ENCODE results near the gene FLT4. TPM values are rescaled to one million over a fixed set of nuclear protein-coding genes. Genes with fewer than 3 reads are reported as not detected.
"Not testable (repeated sequence)": the region's sequence is repeated elsewhere in the genome, so short reads cannot be mapped to it uniquely, and the experiment has no call there.

Gene FLT4
- total RNA-seq, 1 experiment from 2014 or later: 0.44 TPM

DNA sequence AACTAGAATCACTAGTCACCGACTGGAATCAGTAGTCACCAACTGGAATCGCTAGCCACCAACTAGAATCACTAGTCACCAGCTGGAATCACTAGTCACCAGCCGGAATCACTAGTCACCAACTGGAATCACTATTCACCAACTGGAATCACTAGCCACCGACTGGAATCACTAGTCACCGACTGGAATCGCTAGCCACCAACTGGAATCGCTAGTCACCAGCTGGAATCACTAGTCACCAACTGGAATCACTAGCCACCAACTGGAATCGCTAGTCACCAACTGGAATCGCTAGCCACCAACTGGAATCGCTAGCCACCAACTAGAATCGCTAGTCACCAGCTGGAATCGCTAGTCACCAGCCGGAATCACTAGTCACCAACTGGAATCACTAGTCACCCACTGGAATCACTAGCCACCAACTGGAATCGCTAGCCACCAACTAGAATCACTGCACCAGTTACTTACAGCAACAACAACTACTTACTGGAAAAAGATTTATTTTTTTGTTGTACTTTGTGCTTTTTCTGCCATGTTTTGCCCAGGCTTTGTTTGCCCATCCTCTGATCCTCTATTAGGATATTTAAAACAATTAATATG is 25.7 kb upstream of the FLT4 start:
- TF ChIP-seq, protein P1, sequence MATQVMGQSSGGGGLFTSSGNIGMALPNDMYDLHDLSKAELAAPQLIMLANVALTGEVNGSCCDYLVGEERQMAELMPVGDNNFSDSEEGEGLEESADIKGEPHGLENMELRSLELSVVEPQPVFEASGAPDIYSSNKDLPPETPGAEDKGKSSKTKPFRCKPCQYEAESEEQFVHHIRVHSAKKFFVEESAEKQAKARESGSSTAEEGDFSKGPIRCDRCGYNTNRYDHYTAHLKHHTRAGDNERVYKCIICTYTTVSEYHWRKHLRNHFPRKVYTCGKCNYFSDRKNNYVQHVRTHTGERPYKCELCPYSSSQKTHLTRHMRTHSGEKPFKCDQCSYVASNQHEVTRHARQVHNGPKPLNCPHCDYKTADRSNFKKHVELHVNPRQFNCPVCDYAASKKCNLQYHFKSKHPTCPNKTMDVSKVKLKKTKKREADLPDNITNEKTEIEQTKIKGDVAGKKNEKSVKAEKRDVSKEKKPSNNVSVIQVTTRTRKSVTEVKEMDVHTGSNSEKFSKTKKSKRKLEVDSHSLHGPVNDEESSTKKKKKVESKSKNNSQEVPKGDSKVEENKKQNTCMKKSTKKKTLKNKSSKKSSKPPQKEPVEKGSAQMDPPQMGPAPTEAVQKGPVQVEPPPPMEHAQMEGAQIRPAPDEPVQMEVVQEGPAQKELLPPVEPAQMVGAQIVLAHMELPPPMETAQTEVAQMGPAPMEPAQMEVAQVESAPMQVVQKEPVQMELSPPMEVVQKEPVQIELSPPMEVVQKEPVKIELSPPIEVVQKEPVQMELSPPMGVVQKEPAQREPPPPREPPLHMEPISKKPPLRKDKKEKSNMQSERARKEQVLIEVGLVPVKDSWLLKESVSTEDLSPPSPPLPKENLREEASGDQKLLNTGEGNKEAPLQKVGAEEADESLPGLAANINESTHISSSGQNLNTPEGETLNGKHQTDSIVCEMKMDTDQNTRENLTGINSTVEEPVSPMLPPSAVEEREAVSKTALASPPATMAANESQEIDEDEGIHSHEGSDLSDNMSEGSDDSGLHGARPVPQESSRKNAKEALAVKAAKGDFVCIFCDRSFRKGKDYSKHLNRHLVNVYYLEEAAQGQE (IDR thresholded peaks at IDR 0.05; ENCODE audit: insufficient read depth in 1 of 2, low read depth in 2 of 2, low read length in 1 of 2): no peak
- TF ChIP-seq POLR2AphosphoS5 (IDR thresholded peaks at IDR 0.05; ENCODE audit: low read depth, low read length) (no peak), TCF7L2 (IDR thresholded peaks at IDR 0.05; ENCODE audit: low read depth, low read length) (no peak), SIN3A (IDR thresholded peaks at IDR 0.05; ENCODE audit: borderline replicate concordance, insufficient read depth, low read depth, low read length) (no peak)
- TF ChIP-seq, protein P2, sequence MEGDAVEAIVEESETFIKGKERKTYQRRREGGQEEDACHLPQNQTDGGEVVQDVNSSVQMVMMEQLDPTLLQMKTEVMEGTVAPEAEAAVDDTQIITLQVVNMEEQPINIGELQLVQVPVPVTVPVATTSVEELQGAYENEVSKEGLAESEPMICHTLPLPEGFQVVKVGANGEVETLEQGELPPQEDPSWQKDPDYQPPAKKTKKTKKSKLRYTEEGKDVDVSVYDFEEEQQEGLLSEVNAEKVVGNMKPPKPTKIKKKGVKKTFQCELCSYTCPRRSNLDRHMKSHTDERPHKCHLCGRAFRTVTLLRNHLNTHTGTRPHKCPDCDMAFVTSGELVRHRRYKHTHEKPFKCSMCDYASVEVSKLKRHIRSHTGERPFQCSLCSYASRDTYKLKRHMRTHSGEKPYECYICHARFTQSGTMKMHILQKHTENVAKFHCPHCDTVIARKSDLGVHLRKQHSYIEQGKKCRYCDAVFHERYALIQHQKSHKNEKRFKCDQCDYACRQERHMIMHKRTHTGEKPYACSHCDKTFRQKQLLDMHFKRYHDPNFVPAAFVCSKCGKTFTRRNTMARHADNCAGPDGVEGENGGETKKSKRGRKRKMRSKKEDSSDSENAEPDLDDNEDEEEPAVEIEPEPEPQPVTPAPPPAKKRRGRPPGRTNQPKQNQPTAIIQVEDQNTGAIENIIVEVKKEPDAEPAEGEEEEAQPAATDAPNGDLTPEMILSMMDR (IDR thresholded peaks at IDR 0.05): no peak
- ATAC-seq (no peak), DNase-seq (ENCODE audit: low read depth, low spot score) (no peak)
- no peaks in the 10 kb centered on the region for H3K9me3 ChIP-seq (ENCODE audit: control insufficient read depth, insufficient read depth, low read depth, low read length)
- ChIA-PET CTCF (no interaction called here), POLR2A (no interaction called here)
- H3K36me3 ChIP-seq (ENCODE audit: control insufficient read depth, insufficient read depth, low read length): no peaks in the 10 kb centered on the region
- no TSS peak for BruUV-seq (replicated peaks)
- in situ Hi-C loops (cut with HindIII; ENCODE audit: low pct_unique_long_range_greater_than_20kb, low sequenced_read_pairs) (no loop called here), intact Hi-C loops (cut with micrococcal nuclease; ENCODE audit: unreplicated experiment) (no loop called here)
- H3K4me3 ChIP-seq (ENCODE audit: low read depth in 2 of 2, low read length in 2 of 2): no peak overlapping the region
- no peaks in the 10 kb centered on the region; the same call in 1 of the 2 replicates for H3K27me3 ChIP-seq (ENCODE audit: control insufficient read depth, insufficient read depth, low read length)
- H3K4me1 ChIP-seq (ENCODE audit: control insufficient read depth, insufficient read depth, low read length): peaks cover 3% of the 10 kb centered on the region; the same call in 1 of the 2 replicates
- H3K27ac ChIP-seq (ENCODE audit: low read length): no peak overlapping the region

DNA sequence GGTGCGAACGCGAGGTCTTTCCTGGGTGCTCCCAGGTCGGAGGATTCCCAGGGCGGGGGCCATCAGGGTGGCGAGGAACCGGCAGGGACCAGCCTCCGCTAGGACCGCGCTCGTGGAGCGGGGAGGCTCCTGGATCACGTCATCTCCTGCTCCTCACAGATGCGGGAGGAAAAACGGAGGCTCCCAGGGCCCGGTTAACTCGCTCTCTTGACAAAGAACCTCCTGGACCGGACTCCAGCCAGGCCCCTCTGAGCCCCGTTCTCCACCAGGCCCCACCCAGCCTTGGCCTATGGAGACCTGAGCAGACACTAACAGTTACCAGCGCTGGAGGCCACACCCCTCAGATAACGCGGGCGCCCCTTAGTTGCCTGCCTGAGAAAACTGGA is 24.7 kb upstream of the FLT4 start:
- H3K9me3 ChIP-seq (ENCODE audit: control insufficient read depth, insufficient read depth, low read depth, low read length); H3K27me3 ChIP-seq (ENCODE audit: control insufficient read depth, insufficient read depth, low read length); H3K4me1 ChIP-seq (ENCODE audit: control insufficient read depth, insufficient read depth, low read length); H3K27ac ChIP-seq (ENCODE audit: low read length); POLR2A ChIA-PET; BruUV-seq (replicated peaks); H3K36me3 ChIP-seq (ENCODE audit: control insufficient read depth, insufficient read depth, low read length); ATAC-seq; DNase-seq (ENCODE audit: low read depth, low spot score); in situ Hi-C loops (cut with HindIII; ENCODE audit: low pct_unique_long_range_greater_than_20kb, low sequenced_read_pairs): not testable (repeated sequence)
- intact Hi-C loops (cut with micrococcal nuclease; ENCODE audit: unreplicated experiment): loop anchor here (5.0 kb wide), 1 partner anchor 62 kb away; no protein-coding TSS in a partner anchor
- CTCF ChIA-PET: interaction anchor here (0.6 kb wide), 1 partner anchor 1835 kb away, joined by 6 read pairs; no protein-coding TSS in a partner anchor
- peak overlapping the region in 1 of 2 experiments; percentile 19; a peak in 2 of 4 replicates for H3K4me3 ChIP-seq (ENCODE audit: low read depth in 2 of 2, low read length in 2 of 2)
